HG03045 (cell line): ENCODE data around the gene LINGO1.

Experiments
- ATAC-seq: cut with Tn5 transposase; IDR thresholded peaks from one replicate; pipeline ENCODE4 v1.9.1; 2021; ENCODE audit warnings: mild to moderate bottlenecking, moderate library complexity; ENCODE audit not compliant: unreplicated experiment

The LINGO1 gene, protein sequence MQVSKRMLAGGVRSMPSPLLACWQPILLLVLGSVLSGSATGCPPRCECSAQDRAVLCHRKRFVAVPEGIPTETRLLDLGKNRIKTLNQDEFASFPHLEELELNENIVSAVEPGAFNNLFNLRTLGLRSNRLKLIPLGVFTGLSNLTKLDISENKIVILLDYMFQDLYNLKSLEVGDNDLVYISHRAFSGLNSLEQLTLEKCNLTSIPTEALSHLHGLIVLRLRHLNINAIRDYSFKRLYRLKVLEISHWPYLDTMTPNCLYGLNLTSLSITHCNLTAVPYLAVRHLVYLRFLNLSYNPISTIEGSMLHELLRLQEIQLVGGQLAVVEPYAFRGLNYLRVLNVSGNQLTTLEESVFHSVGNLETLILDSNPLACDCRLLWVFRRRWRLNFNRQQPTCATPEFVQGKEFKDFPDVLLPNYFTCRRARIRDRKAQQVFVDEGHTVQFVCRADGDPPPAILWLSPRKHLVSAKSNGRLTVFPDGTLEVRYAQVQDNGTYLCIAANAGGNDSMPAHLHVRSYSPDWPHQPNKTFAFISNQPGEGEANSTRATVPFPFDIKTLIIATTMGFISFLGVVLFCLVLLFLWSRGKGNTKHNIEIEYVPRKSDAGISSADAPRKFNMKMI

DNA sequence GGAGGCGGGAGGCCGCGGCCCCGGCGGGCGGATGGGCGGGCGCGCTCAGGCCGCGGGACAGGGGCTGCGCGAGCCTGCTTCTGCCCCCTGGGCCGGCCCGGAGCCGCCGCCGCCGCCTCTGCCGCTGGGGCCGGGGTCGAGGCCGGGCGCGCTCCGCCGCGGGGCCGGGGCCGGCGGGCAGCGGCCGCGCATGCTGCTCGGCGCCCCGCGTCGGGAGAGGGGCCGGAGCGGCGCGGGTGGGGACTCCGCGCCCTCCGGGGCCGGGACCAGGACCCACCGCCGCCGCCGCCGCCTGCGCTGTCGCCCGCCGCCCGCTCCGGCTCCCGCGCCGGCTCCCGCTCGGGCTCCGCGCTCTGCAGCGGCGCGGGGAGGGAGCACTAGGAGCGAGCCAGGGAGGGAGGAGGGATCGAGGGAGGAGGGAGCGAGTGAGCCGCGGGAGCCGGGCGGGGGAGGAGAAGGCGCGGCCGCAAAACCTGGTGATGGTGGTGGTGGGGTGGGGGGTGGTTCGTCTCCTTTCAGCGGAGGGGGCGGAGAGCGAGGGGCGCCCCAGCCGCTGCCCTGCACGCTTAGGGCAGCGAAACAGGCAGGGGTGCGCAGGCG lies at the start of gene LINGO1:
TSS of gene LINGO1 (minus strand) at position 379 of the 600 bp plus-strand sequence. CDS start 597 bp downstream, outside the sequence.
- ATAC-seq = no peak

DNA sequence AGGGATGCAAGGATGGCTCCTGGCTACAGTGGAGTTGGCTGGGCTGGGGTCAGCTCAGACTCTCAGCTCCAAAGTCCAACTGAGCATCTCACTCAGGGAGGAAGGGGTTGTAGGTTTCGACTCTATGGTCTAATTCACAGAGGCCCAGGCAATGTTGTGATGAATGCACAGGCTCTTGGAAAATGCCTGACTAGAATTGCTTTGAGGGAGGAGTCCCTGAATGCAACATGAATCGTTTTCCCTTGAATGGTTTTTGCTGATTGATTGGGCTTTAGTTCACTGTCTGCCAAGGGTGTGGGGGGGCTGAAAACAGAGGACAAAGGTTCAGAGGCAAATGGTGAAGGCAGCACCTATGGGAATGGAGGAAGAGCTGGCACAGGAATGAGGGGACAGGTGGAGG lies 48.6 kb upstream of the LINGO1 start:
- no peak for ATAC-seq

DNA sequence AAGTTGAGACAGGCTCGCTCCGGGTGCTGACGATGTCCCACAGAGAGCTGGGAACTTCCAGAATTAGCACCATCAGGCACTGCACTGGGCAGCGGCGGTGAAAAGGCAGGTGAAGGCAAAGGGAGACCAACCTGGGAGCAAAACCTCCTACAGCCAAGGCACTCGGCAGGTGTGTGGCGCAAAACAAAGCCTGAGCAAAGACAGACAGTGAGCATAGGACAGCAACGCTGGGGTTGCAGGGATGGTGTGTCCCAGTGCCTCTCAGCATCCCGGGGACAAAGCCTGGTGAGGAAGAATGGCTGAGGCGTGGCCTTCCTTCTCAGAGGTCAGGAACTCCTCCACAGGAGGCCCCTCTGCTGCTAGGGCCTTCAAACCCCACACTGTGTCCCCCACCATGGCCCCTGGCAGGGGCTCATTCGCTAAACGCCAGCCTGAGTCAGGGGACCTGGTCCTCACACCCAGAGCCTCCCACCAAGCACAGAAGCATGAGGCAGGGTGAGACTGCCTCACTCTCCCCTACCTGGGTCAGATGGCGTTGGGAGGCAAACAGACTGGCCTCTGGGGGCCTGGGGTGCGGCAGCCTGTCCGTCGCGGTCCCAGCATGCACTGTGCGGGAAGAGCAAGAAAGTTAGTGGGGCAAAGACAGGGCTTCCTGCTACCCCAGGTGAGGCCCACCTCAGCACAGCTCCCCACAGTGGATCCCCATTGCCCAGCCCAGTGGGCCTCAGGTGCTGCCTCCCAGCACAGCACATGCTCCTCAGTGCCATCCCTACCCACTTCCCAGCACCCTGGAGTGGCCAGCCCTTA lies 44.1 kb upstream of the LINGO1 start:
- no peak for ATAC-seq

DNA sequence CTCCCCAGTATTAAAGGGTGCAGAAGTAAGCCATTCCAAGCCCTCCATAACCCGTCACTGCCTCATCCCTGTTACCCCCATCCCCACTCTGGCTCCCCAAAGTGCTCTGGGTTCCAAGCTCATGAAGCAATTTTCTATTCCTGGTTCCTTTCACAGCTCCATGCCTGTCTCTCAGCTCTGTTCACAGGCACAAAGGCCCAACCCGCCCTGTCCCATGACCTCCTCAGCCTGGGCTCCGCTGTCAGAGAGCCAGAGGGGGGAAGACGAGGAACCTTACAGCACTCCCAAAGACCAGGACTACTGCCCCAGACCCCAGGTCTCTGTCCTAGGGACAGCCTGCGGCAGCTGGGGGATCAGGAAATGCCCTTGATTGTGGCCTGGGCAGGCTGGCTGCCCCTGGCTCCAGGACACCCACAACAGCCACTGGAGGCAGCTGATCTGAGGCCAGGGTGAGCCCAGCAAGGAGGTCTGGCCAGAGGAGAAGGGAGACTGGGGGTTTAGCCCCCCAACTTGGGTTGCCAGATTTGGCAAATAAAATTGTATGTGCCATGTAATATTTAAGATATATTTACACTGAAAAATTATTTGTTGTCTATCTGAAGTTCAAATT lies 43.2 kb upstream of the LINGO1 start:
- ATAC-seq = no peak

DNA sequence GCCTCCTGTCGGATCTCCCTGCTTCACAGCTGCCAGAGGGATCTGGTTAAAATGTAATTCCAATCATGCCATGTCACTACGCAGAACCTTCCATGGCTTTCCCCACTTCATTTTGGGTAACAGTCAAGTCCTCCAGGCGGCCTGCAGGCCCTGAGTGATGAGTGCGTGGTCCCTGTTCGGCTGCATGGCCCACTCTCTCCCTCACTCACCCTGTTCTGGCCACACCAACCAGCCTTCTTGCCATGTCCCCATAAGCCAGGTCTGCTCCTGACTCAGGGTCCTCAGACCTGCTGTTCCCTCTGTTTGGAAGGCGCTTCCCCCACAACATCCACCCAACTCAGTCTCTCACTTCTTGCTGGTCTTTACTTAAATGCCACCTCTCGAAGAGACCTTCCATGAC lies 41.6 kb upstream of the LINGO1 start:
- ATAC-seq = no peak

DNA sequence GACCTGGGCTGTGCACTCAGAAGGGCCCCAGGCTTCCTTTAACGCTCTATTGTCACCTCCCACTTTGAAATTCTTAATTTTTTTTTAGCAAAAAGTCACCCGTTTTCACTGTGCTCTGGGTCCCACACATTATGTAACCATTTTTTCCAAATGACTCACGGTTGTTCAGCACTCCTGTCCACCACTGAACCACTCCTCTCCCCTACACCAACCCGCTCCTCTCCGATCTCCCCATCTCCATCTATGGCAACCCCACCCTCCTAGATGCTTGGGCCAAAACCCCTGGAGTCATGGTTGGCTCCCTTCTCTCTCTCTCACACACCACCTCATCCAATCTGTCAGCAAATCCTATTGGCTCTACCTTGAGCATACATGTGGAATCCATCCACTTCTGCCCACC lies 41.2 kb upstream of the LINGO1 start:
- ATAC-seq = no peak

DNA sequence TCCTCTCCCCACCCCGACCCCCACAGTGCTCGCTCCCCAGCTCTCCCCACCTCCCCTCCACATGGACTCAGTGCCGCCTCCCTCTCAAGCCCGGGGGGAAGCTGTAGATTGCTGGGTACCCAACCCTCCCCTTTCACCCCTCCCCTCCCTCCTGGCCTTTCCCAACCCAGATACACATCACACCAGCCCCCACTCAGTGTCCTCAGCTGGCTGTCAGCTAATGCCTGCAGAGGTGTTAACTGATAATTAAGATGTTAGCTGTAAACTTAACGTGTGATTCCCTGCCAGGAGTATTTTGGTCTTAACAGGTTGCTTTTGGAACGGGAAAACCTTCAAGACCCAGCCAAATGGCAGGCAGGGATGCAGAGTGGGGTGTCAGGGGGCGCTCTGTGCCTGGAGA lies 39.4 kb upstream of the LINGO1 start:
- ATAC-seq = no peak

DNA sequence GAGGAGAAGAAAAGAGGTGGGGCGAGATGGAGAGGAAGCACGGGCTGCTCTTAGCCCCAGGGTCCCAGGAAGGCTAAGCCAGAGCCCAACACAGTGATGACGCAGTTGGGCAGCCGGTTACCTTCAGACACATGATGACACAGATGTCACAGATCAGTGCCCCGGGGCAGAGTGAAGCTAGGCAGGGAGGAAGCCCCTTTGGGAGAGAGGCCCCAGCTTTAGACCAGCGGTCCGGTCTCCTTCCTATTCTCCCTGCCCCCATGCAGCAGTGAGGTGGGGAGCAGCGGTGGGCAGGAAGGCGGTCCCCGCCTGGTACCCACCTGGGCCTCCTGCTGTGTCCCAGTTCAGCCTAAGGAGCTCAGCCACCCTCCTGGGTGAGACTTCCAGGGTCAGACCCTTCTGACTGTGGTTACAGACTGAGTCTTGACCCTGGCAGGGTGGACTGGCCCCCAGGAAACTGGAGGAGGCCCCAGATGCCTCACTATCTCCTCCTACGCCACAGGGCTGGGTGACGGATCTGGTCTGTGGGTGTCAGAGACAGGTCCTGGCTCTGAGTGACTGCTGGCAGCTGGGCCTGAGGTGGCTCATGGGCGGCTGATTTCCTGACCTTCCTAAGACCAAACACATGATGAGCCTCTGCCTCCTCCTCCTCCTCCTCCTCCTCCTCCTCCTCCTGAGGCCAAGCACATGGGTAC lies 38.8 kb upstream of the LINGO1 start:
- no peak for ATAC-seq

DNA sequence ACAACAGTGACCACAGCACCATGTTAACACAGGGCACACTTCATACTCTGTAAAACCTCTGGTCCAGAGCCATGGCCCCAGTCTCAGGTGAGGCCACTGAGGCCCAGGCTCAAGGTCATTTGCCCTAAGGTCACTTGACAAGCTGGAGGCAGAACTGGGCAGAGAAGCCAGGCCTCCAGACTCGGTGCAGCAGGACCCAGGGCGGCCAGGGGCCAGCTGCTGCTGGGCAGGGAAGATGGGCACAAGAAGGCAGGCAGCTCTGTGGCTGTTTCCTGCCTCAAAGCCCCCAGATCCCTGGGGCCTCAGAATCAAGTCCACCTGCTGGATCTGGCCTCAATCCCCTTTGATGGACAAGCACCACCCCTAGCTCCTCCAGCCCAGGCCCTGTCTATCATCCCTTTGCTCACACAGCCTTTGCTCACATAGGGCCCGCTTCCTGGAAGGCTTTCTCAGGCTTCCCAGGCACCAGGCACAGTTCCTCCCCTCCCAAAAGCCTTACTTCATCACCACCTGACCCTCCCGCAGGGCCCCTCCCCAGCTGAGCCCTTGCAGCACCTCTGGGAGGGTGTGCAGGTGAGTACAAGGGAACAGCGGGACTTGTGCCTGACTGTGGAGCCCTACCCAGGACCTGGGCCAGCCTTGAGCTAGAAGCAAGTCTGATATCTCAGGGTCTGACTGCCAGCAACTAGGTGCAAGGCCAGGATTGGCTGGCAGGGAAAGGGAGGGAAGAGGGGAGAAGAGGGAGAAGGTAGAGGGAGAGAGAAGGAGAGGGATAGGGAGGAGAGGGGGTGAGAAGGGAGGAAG lies 38.0 kb upstream of the LINGO1 start:
- ATAC-seq = no peak

DNA sequence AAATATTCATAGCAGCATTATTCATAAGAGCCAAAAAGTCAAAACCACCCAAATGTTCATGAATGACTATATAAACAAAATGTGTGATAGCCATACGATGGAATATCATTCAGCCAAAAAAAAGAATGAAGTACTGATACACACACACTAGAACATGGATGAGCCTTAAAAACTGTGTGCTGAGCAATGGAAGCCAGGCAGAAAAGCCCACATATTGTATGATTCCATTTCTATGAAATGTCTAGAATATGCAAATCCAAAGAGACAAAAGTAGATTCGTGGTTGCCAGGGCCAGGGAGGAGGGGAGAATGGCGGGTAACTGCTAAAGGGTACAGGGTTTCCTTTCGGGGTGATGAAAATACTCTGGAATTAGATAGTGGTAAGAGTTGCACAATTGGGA lies 37.2 kb upstream of the LINGO1 start:
- ATAC-seq = no peak

DNA sequence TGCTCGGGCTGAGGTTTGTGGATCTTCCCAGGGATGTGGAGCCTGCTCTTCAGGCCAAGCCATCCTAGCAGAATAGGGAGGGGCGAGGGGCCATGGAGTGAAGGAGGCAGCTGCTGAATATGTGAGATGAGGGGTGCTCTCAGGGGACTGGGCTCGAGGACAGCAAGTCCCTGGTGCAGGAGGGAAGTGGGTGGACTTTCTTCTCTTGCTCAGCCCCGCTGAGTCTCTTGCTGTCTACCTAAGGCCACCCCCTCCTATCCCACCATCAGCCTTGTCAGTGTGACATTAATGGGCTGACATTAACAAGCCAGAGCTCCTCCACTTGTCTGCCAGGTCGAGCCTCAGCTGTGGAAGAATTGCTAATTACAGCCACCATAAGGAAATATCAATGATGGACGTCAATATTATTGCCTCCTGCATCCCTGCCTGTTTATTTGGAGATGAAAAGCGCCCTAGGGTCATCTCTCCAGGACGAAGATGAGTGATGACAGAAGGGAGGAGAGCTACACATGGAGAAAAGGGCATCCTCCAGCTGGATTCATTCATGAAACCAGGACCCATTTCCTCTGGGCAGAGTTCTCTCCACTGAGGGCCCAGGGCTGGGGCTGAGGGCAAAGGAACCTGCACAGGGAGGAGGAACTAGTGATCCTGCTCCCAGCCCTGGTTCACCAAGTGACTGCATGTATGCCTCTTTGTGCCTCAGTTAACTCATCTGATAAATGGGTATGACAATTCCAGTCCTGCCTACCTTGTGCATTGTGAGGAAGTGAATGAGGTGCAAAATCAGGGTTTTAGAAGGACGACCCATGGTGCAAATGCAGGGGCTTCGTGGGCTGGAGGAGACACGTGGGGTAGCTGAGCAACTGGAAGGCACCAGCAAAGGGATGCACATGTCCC lies 34.9 kb upstream of the LINGO1 start:
- ATAC-seq = no peak

DNA sequence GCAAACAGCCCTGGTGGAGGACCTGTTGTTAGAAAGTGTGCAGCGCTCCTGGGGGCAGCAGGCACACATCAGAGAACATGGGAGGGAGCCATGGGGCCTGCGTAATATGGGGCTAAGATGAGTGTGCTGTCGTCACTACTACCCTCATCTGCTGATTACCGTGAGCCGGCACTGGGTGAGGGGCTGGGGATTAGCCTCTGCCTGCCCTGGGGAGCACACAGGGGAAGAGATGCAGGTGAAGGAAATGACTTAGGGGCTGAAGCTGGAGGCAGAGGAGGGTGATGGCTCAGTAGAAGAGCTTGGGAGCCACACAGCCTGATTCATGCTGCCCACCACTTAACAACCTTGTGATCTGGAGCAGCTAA lies 33.6 kb upstream of the LINGO1 start:
- ATAC-seq = no peak

DNA sequence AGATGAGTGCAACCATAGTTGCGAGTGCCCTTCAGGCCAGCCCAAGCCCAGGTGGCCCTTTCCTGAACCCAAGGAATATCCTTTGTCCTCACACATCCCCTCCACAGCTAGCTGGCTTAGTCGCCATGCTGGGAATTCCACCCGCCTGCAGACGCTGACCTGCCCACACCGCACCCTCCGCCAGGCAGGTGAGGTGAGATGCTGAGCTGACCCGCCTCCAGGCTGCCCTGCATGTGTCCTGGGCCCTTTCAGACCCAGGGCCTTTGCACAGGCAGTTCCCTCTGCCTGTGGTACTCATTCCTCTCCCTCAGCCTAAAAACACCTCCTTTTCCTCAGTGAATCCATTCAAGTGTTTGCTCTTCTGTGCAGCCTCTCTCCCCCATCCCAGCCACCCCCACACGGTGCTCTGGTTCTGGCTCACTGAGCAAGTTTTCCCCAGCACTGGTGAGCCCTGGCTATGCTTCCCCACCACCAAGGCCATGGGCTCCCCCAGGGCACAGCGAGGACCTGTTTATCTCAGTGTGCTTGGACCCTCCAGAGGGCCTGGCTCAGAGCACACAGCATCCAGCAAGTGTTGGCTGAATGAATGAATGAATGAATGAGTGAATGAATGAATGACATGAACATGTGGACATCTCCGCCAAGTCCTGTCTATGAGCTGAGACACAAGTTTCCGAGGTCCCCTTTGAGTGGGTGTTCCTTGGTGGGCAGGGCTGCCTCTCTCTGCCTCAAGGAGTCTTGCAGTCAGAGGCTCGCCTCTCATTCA lies 33.0 kb upstream of the LINGO1 start:
- no peak for ATAC-seq

DNA sequence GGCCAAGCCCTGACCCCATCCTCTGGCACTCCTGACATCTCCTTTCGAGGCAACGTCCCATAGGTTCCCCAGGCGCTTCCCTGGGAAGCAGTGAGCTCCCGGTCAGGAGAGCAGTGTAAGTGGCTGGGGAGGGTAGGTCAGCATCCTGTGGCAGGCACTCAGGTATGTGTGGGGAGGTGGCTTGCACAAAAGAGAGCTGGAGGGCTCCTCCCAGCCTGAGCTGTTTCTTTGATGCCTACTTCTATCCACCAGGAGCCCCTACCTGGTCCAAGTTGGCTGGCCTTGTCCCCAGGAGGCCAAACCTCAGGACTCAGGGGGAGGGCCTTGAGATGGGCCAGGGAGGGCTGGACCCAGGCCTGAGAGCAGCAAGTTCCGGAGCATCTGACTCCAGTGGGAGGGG lies 31.7 kb upstream of the LINGO1 start:
- no peak for ATAC-seq

DNA sequence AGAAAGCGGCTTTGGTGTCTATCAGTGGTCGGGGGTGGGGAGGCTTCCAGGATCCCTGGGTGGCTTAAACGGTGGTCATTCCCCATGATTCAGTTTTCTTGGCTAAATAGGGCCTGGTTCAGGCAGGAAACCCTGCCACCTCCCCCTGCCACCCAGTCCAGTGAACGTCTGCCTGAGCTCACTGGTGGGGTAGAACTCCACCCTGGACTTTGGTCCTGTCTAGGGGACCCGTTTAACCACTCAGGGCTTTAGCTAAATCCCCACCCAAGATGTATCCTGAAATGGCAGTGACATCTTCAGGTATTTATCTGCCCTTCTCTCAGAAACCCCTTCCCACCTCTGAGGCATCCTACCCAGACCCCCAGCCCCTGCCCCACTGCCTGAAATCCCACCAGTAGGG lies 30.5 kb upstream of the LINGO1 start:
- no peak for ATAC-seq

DNA sequence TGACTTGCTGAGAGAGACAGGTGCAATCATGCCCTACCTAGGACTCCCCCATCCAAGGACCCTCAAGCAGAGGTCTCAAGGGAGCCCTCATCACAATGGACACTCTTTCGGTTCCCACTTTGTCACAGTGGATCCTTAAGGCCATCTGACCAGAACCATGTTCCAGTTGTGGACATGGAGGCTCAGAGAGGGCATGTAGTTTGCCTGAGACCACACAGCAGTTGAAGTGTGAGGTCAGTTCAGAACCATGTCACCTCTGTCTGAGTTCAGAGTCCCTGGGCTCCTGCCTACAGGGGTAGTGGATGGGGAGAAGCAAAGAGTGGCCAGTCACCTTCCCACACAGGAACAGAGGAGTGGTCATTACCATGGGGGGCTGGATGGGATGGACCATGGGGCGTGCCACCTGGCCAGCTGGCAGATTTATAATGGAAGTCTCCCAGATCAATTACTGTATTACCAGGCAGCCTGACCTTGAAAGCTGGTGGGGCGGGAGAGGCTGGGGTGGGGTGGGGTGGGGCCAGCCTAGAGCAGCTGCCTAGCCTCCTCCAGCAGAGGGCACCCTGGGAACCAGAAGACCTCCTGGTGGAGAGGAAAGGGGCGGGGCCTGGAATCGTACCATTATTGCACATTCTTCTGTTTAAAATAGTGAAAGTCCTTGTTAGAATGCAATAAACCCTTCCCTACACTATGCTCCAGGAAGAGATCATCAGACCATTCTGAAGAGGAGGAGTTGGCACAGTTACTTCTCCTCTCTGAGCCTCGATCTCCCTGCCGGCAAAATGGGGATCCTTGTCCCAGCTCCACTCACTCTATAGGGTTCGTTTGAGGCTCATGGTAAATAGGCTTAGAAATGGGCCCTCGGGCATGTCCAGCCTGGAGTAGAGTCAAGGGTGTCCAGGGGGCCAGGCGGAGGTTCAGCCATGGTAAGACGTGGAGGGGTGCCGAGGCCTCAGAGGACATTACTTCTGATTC lies 26.9 kb upstream of the LINGO1 start:
- ATAC-seq = no peak

DNA sequence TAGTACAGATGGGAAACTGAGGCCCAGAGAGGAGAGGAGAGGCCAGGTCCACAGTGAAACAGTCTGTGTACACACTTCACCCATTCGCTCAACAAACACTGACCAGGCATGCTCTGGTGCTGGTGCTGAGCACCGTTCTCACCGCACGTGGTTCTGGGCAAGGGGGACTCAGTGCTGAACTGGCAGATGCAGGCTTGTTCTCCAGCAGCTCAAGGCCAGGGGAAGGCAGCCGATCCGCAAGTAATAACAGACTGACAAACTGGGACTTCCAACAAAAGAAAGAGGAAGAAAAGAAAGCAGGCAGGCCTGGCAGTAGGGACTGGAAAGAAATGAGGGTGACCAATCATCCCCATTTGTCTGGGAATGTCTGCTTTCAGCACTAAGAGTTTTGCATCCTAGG lies 25.6 kb upstream of the LINGO1 start:
- no peak for ATAC-seq
